Upper lobe of left lung (tissue), 4 donors: ENCODE data around the gene MYLK.

Source experiments
- CTCF ChIP-seq, 6 experiments: fragments of 450-650 bp in 4 of 6; fragments of 200-600 bp in 2 of 6; sonication (generic) in 2 of 6; IDR thresholded peaks; one replicate each; pipeline ENCODE4 v1.5.1; 2016 to 2019; ENCODE audit warnings: antibody characterized with exemption in 6 of 6
- EP300 ChIP-seq, 4 donors: sonication (generic); formaldehyde crosslinking; IDR thresholded peaks; one replicate each; pipeline ENCODE4 v1.5.1; 2017; ENCODE audit warnings: antibody characterized with exemption in 4 of 4, control low read depth in 2 of 4
- POLR2A ChIP-seq, 4 donors: fragments of 450-650 bp; IDR thresholded peaks; one replicate each; pipeline ENCODE4 v1.5.1; 2016 to 2017; ENCODE audit warnings: antibody characterized with exemption in 4 of 4, mild to moderate bottlenecking in 2 of 4
- POLR2AphosphoS5 ChIP-seq, 2 donors: sonication (generic); formaldehyde crosslinking; IDR thresholded peaks; one replicate each; pipeline ENCODE4 v1.5.1; 2017; ENCODE audit warnings: antibody characterized with exemption in 2 of 2

- TF ChIP-seq POLR2A (IDR thresholded peaks at IDR 0.05), result no peak
- TF ChIP-seq POLR2AphosphoS5 (IDR thresholded peaks at IDR 0.05), result no peak
- TF ChIP-seq EP300 (IDR thresholded peaks at IDR 0.05), result no peak
- no peak for TF ChIP-seq CTCF (IDR thresholded peaks at IDR 0.05)
Observed at GRCh38 chr3:123816673-123817207, 67.4 kb downstream of the MYLK start.
